ENCODE data around the gene PFN3.

The PFN3 gene

DNA sequence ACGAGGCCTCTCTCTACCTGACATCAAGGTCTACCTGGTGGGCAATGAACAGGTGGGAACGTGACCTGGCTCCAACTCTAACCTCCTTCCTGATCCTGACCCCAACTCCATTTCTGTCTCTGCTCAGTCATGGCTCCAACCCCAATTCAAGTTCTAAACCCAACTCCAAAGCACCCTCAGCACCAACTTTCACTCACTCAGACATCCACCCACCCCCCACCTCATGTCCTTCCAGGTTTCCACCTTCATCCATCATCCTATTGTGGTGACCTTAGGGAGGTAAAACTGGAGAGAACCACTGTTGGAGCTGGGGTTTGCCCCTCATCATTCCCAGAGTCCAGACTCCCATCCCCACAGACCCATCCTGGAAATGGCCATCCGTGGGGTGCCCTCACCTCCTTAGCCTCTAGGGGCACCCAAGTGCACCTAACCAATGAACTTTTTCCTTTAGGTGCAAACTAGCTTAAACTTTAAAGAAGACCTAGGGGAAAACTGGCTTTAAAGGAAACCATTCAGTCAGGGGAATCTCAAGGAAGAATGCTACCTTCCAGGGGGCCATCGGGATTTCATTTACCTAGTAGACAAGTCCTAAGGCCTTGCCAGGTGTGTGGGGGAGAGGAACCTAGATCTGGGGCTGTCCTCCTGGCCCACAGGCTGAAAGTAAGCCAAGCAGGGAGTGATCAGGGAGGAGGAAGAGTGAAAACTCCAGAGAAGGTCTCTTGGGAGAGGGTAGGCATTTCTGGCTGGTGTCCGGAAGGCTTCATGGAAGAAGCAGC is 31.4 kb downstream of the PFN3 start:
- H2AK5ac ChIP-seq (ENCODE audit: low read length) = no peak overlapping the region
- no peak overlapping the region for H3K4me2 ChIP-seq (ENCODE audit: low read length)
- peaks cover 7% of the 10 kb centered on the region for H3K79me2 ChIP-seq (ENCODE audit: control insufficient read depth, insufficient read depth, low read length, poor library complexity)
- H3K23ac ChIP-seq (ENCODE audit: low read length) = no peak overlapping the region
- H4K91ac ChIP-seq (ENCODE audit: low read depth, low read length) = no peak overlapping the region
- H2BK5ac ChIP-seq (ENCODE audit: low read depth, low read length, poor library complexity) = no peak overlapping the region
- H4K8ac ChIP-seq (ENCODE audit: low read depth, low read length) = no peak overlapping the region
- no peak overlapping the region for H3K27ac ChIP-seq (ENCODE audit: low read depth, low read length)
- peak in 1 of 2 donors; percentile 30 for DNase-seq
- H3K27me3 ChIP-seq (ENCODE audit: insufficient read depth, low read length) = no peaks in the 10 kb centered on the region
- no peak overlapping the region for H4K12ac ChIP-seq (ENCODE audit: low read depth, low read length)
- H3K9ac ChIP-seq (ENCODE audit: low read length) = no peak overlapping the region
- H3K36me3 ChIP-seq (ENCODE audit: control insufficient read depth in 1 of 2, insufficient read depth in 2 of 2, low read length in 2 of 2) = no peaks in the 10 kb centered on the region
- H3K18ac ChIP-seq (ENCODE audit: low read length) = no peak overlapping the region
- no peak overlapping the region for H2BK120ac ChIP-seq (ENCODE audit: insufficient read depth, low read length, poor library complexity)
- no CpG with 5 or more reads among the region's 5 CpGs for WGBS (ENCODE audit: extremely low coverage, insufficient coverage, insufficient read length)
- H2AFZ ChIP-seq (ENCODE audit: insufficient read depth, low read length, poor library complexity) = no peak overlapping the region
- H3K4me1 ChIP-seq (ENCODE audit: control insufficient read depth in 1 of 2, insufficient read depth in 2 of 2, low read length in 2 of 2) = peaks cover 16 to 17% of the 10 kb centered on the region in 2 experiments
- peaks cover 14% of the 10 kb centered on the region for H3K79me1 ChIP-seq (ENCODE audit: low read length)
- H3K4ac ChIP-seq (ENCODE audit: low read depth, low read length) = no peak overlapping the region
- H2BK12ac ChIP-seq (ENCODE audit: low read length) = no peak overlapping the region
- H3K9me3 ChIP-seq (ENCODE audit: insufficient read depth, low read depth, low read length) = no peaks in the 10 kb centered on the region
- H3K4me3 ChIP-seq (ENCODE audit: low read depth, low read length) = peak overlapping the region; percentile 26
- H3K14ac ChIP-seq (ENCODE audit: low read length) = no peak overlapping the region

DNA sequence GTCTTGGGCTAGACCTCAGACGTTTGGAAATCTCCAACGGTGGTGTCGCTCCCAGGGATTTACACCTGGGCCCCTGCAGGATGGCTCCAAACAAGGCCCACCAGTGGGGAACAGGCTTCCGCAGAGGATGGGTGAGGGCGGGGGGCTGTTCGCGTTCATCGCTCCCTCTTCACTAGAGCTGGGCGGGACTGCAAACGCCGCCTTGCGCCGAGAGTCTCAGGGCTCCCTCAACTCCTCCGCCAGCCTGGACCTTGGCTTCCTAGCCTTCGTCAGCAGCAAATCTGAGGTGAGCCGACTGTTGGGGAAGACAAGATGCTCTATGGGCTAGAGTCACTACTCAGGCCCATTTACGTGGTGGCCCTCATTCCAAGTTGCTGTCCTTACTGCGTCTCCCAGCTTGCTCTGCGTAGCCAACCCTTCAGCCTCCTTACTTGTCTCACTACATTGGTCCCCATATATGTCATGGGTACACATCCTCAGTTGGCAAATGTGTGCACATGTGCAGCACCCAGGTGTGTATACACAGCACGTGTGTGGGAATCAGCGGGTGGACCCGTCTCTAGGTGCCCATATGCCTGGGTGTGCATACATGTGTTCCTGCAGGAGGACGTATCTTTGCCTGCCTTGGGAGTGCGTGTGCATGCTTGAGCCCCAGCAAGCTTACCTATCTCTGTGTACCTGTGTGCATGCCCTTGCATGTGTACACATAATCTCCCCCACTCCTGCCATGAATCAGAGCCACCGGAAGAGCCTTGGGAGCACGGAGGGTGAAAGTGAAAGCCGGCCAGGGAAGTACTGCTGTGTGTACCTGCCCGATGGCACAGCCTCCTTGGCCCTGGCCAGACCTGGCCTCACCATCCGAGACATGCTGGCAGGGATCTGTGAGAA is 32.2 kb downstream of the PFN3 start:
- no peak overlapping the region for H3K23ac ChIP-seq (ENCODE audit: low read length)
- H3K14ac ChIP-seq (ENCODE audit: low read length) = no peak overlapping the region
- no peak overlapping the region for H3K4me2 ChIP-seq (ENCODE audit: low read length)
- H3K9me3 ChIP-seq (ENCODE audit: insufficient read depth, low read depth, low read length) = no peaks in the 10 kb centered on the region
- H3K27me3 ChIP-seq (ENCODE audit: insufficient read depth, low read length) = no peaks in the 10 kb centered on the region
- H2BK5ac ChIP-seq (ENCODE audit: low read depth, low read length, poor library complexity) = no peak overlapping the region
- H2AFZ ChIP-seq (ENCODE audit: insufficient read depth, low read length, poor library complexity) = no peak overlapping the region
- H3K79me1 ChIP-seq (ENCODE audit: low read length) = peaks cover 14% of the 10 kb centered on the region
- no peak overlapping the region for H3K18ac ChIP-seq (ENCODE audit: low read length)
- no peak overlapping the region for H4K12ac ChIP-seq (ENCODE audit: low read depth, low read length)
- no peak overlapping the region for H3K27ac ChIP-seq (ENCODE audit: low read depth, low read length)
- no peak overlapping the region for H3K4ac ChIP-seq (ENCODE audit: low read depth, low read length)
- WGBS (ENCODE audit: extremely low coverage, insufficient coverage, insufficient read length) = no CpG with 5 or more reads among the region's 29 CpGs
- no peaks in the 10 kb centered on the region for H3K36me3 ChIP-seq (ENCODE audit: control insufficient read depth in 1 of 2, insufficient read depth in 2 of 2, low read length in 2 of 2)
- no peak overlapping the region for H4K8ac ChIP-seq (ENCODE audit: low read depth, low read length)
- no peak for DNase-seq
- H2BK120ac ChIP-seq (ENCODE audit: insufficient read depth, low read length, poor library complexity) = no peak overlapping the region
- H3K4me3 ChIP-seq (ENCODE audit: low read depth, low read length) = no peak overlapping the region
- peaks cover 7% of the 10 kb centered on the region for H3K79me2 ChIP-seq (ENCODE audit: control insufficient read depth, insufficient read depth, low read length, poor library complexity)
- H4K91ac ChIP-seq (ENCODE audit: low read depth, low read length) = no peak overlapping the region
- H2AK5ac ChIP-seq (ENCODE audit: low read length) = no peak overlapping the region
- H3K4me1 ChIP-seq (ENCODE audit: control insufficient read depth in 1 of 2, insufficient read depth in 2 of 2, low read length in 2 of 2) = peaks cover 16 to 17% of the 10 kb centered on the region in 2 experiments
- H3K9ac ChIP-seq (ENCODE audit: low read length) = no peak overlapping the region
- no peak overlapping the region for H2BK12ac ChIP-seq (ENCODE audit: low read length)

DNA sequence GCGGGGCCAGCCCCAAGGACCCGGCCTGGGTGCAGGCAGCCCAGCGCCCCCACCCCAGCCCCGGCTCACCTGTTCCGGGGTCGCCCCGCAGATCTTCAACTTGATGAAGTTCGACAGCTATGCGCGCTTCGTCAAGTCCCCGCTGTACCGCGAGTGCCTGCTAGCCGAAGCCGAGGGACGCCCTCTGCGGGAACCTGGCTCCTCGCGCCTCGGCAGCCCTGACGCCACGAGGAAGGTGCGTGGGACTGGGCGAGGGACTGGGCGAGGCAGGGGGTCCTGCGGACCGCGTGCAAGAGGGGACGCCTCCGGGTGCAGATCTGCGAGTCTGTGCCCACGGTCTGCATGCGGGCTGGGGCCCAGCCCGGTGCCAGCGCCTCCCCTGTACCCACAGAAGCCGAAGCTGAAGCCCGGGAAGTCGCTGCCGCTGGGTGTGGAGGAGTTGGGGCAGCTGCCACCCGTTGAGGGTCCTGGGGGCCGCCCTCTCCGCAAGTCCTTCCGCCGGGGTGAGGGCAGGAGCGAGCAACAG is 33.1 kb downstream of the PFN3 start:
- Histone ChIP-seq H3K23ac (ENCODE audit: low read length) (no peak overlapping the region), H4K91ac (ENCODE audit: low read depth, low read length) (no peak overlapping the region), H3K4ac (ENCODE audit: low read depth, low read length) (no peak overlapping the region), H3K18ac (ENCODE audit: low read length) (peak overlapping the region; percentile 34), H3K4me1 (ENCODE audit: control insufficient read depth in 1 of 2, insufficient read depth in 2 of 2, low read length in 2 of 2) (peaks cover 17 to 21% of the 10 kb centered on the region in 2 experiments), H2BK120ac (ENCODE audit: insufficient read depth, low read length, poor library complexity) (no peak overlapping the region), H3K4me3 (ENCODE audit: low read depth, low read length) (peak overlapping the region; percentile 52), H3K9me3 (ENCODE audit: insufficient read depth, low read depth, low read length) (no peaks in the 10 kb centered on the region), H2AK5ac (ENCODE audit: low read length) (no peak overlapping the region), H4K12ac (ENCODE audit: low read depth, low read length) (peak overlapping the region; percentile 1), H3K79me2 (ENCODE audit: control insufficient read depth, insufficient read depth, low read length, poor library complexity) (peaks cover 10% of the 10 kb centered on the region), H3K27me3 (ENCODE audit: insufficient read depth, low read length) (no peaks in the 10 kb centered on the region), H3K14ac (ENCODE audit: low read length) (peak overlapping the region; percentile 5), H3K9ac (ENCODE audit: low read length) (no peak overlapping the region), H3K4me2 (ENCODE audit: low read length) (peak overlapping the region; percentile 74), H4K8ac (ENCODE audit: low read depth, low read length) (peak overlapping the region; percentile 35), H3K79me1 (ENCODE audit: low read length) (peaks cover 18% of the 10 kb centered on the region), H3K36me3 (ENCODE audit: control insufficient read depth in 1 of 2, insufficient read depth in 2 of 2, low read length in 2 of 2) (no peaks in the 10 kb centered on the region), H3K27ac (ENCODE audit: low read depth, low read length) (no peak overlapping the region), H2AFZ (ENCODE audit: insufficient read depth, low read length, poor library complexity) (peak overlapping the region; percentile 62), H2BK12ac (ENCODE audit: low read length) (no peak overlapping the region), H2BK5ac (ENCODE audit: low read depth, low read length, poor library complexity) (no peak overlapping the region)
- WGBS (ENCODE audit: extremely low coverage, insufficient coverage, insufficient read length) = no CpG with 5 or more reads among the region's 46 CpGs
- DNase-seq = no peak

DNA sequence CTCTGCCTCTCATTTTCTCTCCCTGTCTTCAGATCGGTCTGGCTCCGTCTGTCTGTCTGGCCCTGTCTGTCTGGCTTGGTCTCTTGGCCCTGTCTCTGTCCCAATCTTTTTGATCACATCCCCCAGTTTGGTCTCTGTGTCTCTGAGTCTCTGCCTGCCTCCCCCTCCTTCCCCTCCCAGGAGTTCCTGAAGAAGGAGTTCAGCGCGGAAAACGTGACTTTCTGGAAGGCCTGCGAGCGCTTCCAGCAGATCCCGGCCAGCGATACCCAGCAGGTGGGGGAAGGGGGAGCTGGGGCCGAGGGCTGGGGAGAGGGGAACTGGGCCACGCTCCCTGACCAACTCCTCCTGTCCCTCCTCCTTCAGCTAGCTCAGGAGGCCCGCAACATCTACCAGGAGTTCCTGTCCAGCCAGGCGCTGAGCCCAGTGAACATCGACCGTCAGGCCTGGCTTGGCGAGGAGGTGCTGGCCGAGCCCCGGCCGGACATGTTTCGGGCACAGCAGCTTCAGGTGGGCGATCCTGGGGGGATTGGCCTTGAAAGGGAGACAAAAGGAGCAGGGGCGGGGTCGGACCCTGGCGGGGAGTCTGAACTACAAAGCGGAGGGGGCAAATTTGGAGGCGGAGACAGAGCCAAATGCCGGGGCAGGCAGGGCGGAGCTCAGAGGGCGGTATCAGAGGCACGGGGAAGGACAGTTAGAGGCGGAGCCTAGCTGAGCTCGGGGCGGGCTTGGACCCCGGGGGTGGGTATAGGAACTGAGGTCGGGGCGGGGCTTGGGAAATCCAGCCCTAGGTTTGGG is 33.7 kb downstream of the PFN3 start:
- H2AFZ ChIP-seq (ENCODE audit: insufficient read depth, low read length, poor library complexity) = peak overlapping the region; percentile 65
- H3K27ac ChIP-seq (ENCODE audit: low read depth, low read length) = peak overlapping the region; percentile 35
- no CpG with 5 or more reads among the region's 36 CpGs for WGBS (ENCODE audit: extremely low coverage, insufficient coverage, insufficient read length)
- H3K4me3 ChIP-seq (ENCODE audit: low read depth, low read length) = peak overlapping the region; percentile 65
- peak overlapping the region; percentile 85 for H3K18ac ChIP-seq (ENCODE audit: low read length)
- peak overlapping the region; percentile 78 for H3K14ac ChIP-seq (ENCODE audit: low read length)
- H2BK12ac ChIP-seq (ENCODE audit: low read length) = peak overlapping the region; percentile 29
- peak overlapping the region; percentile 95 for H4K8ac ChIP-seq (ENCODE audit: low read depth, low read length)
- H3K23ac ChIP-seq (ENCODE audit: low read length) = no peak overlapping the region
- H3K9me3 ChIP-seq (ENCODE audit: insufficient read depth, low read depth, low read length) = no peaks in the 10 kb centered on the region
- no peaks in the 10 kb centered on the region for H3K36me3 ChIP-seq (ENCODE audit: control insufficient read depth in 1 of 2, insufficient read depth in 2 of 2, low read length in 2 of 2)
- peak; percentile 71 to 82 for DNase-seq
- H4K12ac ChIP-seq (ENCODE audit: low read depth, low read length) = peak overlapping the region; percentile 76
- H3K4me1 ChIP-seq (ENCODE audit: control insufficient read depth in 1 of 2, insufficient read depth in 2 of 2, low read length in 2 of 2) = peaks cover 17 to 21% of the 10 kb centered on the region in 2 experiments
- peak overlapping the region; percentile 40 for H2BK120ac ChIP-seq (ENCODE audit: insufficient read depth, low read length, poor library complexity)
- peaks cover 18% of the 10 kb centered on the region for H3K79me1 ChIP-seq (ENCODE audit: low read length)
- peaks cover 10% of the 10 kb centered on the region for H3K79me2 ChIP-seq (ENCODE audit: control insufficient read depth, insufficient read depth, low read length, poor library complexity)
- H2BK5ac ChIP-seq (ENCODE audit: low read depth, low read length, poor library complexity) = peak overlapping the region; percentile 80
- peak overlapping the region; percentile 78 for H4K91ac ChIP-seq (ENCODE audit: low read depth, low read length)
- H3K9ac ChIP-seq (ENCODE audit: low read length) = peak overlapping the region; percentile 9
- no peaks in the 10 kb centered on the region for H3K27me3 ChIP-seq (ENCODE audit: insufficient read depth, low read length)
- no peak overlapping the region for H2AK5ac ChIP-seq (ENCODE audit: low read length)
- peak overlapping the region; percentile 49 for H3K4ac ChIP-seq (ENCODE audit: low read depth, low read length)
- peak overlapping the region; percentile 74 for H3K4me2 ChIP-seq (ENCODE audit: low read length)
